Dedifferentiated amniotic fluid mesenchymal stem cell (primary cell): ENCODE measurements around the gene TMEM175.
"Not testable (repeated sequence)": the region's sequence is repeated elsewhere in the genome, so short reads cannot be mapped to it uniquely, and the experiment has no call there.

Experiments used
- DNase-seq: peaks from one replicate; pipeline ENCODE4 v3.0.0-alpha.2; 2016; ENCODE audit errors: extremely low spot score

Gene TMEM175

DNA sequence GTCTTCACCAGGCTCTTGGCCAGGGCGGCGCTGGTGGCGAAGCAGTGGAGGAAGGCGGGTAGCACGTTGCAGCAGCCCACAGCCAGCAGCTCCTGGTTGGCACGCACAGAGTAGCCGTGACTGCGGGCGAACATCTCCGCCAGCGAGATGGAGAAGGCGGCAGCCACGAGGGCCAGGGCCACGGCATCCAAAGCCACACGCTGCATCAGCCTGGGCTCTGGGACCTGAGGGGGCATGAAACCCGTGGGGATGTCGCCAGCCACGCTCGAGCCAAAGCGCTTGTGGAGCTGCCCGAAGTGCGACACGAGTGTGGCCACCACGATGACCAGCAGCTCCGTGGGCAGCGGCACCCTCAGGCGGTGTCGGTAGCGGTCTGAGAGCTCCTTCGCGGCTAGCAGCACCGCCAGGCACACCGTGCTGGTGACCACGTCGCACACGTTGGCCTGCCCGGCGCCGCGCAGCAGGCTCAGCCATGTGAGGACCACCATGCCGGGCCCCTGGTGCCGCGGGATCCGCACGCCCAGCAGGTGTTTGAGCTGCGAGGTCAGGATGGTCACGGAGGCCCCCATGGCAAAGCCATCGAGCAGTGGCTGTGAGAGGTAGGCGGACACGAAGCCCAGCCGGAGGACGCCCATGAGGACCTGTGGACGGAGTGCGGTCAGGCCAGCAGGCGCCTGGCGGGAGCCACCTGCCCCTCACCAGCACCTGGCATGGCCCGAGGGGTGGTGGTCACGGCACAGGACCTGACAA is 57.6 kb downstream of the TMEM175 start:
- no peak for DNase-seq

DNA sequence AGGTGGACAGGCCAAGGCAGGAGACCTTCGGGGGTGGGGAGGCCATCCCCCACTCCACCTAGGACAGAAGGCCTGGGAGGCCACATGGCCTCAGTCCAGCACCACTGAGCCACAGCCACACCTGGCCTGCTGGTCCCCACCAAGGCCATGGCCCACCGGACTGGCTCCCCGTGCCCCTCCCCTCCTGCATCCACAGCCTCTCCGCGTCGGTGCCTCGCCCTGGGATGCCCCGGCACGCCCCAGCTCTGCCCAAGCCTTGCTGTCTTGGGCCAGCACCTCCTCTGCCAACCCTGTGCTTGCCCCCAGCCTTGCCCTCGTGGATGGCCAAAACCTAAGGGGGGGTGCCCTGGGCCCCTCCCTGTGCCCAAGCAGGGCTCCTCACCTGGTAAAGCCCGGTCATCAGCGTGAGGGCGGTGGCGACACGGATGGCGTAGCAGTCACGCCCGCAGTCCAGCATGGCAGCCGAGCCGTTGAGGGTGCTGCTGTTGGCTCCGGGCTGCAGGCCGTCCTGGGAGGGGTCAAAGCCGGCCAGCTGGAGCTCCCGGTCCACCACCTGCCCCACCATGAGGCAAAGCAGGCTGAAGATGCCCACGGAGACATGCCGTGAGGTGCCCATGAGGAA is 58.6 kb downstream of the TMEM175 start:
- no peak for DNase-seq

DNA sequence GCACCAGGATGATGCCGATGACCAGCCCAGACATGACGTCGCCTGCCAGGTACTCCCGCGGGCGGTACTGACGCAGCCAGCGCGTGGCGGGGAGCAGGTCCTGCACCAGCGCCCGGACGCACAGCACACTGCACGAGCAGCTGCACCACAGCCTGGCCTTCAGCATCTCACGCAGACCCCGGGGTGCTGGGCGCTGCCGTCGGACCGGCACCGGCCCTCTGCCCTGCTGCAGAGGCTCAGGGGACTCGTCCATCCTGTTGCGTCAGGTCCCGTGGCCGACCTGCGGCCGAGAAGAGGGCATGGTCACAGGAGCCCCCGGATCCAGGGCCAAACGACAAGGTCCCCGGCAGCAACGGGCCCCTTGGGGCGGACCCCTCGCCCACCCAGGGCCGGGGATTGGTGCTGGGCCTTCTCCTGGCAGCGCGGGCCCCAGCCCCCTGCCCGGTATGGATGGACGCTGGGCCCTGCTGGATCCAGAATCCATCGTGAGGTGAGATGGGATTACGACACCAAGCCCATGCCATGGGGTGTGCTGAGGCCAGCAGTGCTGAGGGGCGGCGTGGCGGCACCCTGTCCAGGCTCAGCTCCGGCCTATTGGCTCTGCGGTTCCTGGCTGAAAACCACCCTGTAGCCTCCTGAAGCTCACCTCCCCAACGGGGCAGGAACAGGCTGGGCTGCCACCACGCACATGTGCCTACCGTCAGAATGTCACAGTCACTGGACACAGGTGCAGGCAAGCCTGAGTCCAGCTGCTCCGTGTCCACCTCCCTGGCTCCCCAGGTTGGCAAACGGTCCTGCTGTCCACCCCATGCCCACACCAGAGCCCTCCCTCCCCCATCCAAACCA is 59.4 kb downstream of the TMEM175 start:
- no peak for DNase-seq

DNA sequence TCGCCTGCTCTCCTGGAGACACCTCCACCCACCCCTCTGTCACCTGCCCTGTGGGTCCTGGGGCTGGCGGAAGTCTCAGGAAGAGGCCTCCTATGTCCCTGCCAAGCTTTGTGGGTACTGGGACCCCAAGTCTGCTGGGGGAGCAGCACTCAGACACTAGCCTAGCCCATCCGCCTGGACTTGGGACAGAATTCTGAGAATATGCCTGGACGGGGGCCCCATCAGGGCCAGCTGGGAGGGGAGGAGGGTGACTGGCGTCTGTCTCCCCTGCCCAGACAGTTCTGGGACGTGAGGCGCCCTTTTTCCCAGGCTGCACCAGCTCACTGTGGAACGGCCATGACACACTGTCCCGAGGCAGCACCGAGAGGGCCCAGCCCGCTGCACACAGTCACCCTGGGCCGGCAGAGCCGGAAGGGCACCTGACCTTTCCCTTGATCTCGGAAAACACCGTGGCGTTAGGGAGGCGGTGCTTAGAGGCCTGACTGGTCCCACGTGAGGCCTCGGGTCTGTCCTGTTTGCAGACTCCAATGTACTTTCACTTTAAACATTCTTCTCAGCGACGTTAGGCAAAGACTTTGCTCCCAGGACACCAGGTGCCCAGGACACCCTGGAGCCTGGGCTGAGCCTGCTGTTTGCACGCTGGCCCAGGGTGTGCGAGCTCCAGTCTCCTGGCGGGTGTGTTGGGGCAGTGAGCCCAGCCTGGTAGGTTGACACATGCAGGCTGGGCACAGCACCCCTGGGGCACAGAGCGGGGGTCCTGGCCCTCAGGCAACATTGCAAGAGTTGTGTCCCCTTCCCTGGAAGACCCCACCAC is 60.2 kb downstream of the TMEM175 start:
- no peak for DNase-seq

DNA sequence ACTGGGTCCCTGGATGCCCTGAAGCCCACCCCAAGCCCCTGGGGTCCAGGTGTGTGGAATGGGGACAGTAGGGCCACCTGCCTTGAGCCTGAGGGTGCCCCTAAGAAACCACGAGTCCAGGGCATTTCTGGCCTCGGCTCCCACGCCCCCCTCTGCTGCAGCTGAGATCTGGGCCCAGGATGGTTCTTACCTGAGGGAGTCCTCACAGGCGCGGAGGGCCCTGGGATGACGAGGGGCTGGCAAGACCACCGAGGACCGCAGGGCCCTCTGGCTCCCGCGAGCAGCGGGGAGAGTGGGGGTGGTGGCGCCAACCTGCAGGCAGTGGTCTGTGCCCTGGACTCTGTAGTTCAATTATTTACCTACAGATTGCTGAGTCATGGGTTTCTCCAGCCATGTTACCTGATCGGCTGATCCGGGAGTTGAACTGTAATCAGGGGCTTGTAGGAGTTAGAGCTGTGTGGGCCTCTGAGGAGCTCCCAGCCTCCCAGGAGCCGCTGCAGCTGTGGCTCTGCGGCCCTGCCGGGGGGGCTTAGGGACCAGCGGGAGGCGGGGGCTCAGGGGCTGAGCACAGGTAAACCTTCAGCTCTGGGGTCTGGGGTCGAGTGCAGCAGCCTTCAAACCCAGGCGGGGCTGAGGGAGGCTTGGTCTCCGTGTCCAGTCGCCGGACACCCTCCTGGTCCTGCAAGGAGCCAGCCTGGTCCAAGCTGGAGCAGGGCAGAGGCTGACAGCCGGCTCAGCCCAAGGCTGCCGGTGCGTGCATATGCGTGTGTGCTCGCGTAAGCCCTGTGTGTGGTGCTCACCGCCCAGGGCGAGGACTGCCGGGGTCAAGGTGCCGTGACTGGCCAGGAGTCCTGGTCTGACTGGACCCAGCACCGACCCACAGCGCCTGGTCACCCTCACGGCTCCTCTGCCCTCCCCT is 61.1 kb downstream of the TMEM175 start, which contains the start of gene SLC26A1:
SLC26A1 (minus strand) TSS at position 294 of the 919 bp plus-strand sequence. CDS start 1,701 bp downstream, outside the sequence.
- DNase-seq: no peak

DNA sequence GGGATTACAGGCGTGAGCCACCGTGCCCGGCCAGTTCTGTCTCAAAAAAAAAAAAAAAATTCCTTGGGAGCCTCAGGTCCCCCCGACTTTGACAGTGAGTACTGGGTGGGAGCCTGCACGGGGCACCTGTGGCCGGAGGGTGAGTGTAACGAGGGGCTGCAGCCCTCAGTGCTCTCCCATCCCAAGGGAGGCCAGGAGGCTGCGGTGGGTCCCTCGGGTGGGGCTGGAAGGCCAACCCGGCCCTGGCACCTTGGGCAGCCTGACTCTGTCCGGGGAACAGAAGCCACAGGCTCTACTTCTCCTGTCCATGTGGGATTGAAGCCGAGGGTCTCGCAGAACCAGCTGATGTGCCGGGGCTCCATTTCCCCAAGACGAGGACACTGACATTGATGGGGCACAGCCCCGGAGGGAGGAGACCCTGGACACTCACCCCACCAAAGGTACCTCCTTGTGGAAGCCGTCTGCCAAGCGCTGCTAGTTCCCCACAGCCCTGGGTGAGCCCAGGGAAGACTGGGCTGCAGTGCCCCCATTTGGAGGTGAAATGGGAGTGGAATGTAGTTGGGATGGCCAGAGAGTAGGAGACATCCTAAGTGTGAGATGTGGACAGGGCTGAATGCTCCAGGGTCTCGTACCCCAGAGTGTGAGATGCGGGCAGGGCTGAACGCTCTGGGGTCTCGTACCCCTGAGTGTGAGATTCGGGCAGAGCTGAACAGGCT is 63.2 kb downstream of the TMEM175 start:
- DNase-seq: no peak

DNA sequence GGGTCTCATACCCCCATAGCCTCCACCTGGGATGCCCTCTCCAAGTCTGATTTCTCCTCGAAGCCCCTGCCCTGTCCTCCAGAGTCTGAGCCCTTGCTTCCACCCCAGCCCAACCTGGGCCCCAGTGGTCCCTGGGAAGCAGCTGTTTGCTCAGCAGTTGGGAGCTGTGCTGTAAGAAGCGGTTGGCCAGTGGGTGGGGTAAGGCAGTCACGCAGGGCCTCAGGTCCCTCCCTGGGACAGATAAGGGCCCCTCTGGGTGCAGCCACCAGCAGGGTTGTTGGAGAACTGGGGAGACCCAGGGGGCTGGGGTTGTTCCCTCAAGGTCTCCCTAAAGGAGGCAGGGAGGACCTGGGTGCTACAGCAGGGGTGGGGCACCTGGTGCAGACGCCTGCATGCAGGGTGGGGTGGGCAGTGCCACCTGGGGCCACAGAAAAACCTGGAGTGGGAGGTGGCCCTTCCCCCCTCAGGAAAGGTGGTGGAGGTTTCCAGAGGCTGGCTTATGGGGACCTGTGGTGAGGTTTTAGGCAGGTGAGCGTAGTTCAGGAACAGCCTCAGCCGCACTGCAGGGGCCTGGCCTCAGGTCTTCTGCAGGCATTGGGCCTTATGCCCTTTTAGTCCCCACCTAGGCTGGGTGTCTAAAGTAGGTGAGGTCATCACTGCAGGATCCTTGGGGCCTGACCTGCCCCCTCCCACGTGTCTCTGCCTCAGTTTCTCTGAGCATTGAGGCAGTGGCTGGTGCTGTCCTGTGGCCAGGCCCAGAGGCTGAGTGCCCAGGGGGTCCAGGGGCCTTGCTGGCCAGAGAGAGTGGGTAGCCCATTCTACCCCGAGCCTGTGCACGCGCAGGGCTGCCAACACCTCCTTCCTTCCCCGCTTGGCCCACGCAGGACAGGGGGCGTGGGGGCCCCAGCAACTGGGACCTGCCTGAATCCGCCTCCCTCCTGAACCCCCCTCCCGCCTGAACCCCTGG is 64.1 kb downstream of the TMEM175 start:
- no peak for DNase-seq

DNA sequence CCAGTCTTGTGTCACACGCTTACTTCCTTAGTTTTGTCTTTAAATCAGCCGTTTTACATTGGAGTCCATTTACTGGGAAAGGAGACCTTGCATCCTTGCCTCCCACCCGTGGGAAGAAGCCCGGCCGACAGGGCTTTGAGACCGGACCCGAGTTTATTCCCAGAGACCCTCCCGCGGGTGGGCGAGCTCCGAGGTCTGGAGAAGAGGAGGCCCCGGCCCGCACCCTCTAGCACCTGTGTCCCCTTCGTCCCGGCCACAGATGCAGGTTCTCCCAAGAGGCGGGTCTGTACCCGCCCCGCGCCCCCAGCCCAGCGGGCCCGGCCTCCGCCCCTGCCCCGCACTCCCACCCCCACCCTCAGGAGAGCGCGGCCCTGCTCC is 64.7 kb downstream of the TMEM175 start:
- no peak for DNase-seq

DNA sequence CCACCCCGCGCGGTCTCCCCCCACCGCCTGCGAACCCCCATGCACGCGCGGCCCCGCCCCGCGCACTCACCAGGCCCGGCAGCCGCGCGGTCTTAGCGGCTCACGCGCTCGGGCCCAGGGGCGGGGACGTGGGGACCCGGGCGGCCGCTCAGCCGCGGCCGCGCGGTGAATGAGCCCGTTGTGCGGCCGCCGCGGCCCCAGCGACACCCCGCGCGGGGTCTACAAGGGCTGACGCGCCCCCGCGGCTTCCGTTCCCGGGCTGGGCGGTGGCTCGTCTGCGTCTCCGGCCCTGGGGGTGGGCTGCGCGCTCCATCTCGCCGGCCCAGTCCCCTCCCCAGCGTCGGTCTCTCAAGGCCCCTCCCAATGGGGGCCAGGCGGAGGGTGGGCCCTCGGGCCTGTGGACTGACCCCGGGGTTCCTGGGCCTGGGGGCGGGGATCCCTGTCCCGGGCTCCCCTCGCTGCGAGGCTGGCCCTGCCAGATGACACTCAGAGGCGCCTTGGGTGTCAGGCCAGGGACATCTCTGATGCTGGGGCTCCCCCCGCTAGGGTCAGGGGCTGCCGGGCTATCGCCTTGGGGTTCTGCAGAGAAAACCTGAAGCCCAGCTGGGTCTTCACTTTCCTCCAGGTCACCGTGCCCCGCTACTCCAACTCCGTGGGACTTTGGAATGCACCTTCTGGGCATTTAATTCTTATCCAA is 65.3 kb downstream of the TMEM175 start:
- DNase-seq: no peak

DNA sequence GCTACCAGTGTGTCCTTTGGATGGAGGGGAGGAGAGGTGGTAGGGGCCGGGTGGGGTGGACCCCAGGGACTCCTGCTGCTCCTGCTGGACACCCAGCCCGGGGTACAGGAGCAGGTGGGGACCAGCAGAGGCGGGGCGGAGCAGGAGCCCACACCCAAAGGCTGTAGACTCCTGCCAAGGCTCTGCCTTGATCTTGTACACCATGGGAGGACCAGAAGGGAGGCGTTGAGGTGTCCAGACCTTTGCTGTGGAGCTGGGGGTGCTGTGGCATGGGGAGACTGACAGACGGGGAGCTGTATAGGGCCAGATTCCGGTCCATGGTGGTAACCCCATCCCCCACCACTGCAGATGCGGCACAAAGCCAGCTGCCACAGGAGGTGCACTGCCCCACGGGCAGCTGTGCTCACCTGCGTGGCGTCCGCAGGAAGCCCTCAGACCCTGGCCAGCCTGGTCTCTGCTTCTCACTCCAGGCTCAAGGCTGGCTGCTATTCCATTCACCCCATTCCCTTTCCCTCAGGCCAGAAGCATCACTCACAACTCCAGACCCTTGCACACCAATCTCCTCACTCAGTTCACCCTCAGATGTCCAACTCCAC is 65.9 kb downstream of the TMEM175 start:
- no peak for DNase-seq

DNA sequence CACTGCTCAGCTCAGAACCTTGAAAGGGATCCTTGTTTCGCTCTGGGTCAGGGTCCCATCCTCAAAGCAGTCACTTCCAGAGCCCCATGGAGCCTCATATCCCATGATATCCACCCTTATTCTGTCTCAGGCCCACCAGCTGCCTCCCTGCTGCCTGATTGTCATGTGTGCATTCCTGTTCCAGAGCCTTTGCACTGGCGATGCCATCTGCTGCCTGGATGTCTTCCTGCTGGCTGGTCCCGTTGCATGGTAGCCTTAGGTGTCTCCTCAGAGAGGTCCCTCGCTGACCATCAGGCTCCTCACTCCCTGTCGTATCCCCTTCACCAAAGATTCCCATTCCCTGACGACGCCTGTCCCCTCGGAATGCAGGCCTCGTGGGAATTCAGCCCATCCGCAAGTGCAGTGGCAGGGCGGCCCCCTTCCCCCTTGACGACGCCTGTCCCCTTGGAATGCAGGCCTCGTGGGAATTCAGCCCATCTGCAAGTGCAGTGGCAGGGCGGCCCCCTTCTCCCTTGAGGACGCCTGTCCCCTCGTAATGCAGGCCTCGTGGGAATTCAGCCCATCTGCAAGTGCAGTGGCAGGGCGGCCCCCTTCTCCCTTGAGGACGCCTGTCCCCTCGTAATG is 67.1 kb downstream of the TMEM175 start:
- DNase-seq: not testable (repeated sequence)

DNA sequence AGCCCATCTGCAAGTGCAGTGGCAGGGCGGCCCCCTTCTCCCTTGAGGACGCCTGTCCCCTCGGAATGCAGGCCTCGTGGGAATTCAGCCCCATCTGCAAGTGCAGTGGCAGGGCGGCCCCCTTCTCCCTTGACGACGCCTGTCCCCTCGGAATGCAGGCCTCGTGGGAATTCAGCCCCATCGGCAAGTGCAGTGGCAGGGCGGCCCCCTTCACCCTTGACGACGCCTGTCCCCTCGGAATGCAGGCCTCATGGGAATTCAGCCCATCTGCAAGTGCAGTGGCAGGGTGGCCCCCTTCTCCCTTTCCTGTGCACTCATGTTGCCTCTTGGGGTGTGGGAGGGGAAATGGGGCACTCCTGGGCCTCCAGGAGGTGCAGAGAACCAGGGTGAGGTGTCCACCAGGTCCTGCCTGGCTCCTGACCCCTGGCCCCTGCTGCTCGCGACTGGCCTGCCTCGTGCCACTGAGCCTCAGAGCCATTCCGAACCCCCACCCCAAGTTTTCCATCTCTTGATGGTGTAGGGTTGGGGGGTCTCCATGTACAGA is 67.7 kb downstream of the TMEM175 start:
- DNase-seq: no peak

DNA sequence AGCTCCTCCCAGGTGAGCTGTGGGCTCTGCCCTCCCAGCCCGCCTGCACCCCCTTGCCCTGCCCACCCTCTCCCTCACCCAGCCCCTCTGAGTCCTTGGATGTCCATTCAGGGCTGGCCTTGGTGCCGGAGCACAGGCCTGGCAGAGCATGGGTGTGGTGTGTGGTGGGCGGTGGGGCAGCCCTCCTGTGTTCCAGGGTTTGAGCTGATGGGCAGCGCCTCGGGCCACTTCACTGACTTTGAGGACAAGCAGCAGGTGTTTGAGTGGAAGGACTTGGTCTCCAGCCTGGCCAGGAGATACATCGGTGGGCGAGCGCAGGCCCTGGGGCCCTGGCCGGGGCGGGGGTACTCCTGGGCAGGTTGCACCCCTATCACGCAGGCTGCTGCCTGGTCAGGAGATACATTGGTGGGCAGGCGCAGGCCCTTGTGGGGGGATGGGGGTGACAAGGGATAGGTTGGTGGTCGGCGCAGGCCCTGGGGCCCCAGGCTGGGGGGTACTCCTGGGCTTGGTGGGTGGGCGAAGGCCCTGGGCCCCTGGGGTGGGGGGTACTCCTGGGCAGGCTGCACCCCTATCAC is 68.5 kb downstream of the TMEM175 start:
- DNase-seq: no peak

DNA sequence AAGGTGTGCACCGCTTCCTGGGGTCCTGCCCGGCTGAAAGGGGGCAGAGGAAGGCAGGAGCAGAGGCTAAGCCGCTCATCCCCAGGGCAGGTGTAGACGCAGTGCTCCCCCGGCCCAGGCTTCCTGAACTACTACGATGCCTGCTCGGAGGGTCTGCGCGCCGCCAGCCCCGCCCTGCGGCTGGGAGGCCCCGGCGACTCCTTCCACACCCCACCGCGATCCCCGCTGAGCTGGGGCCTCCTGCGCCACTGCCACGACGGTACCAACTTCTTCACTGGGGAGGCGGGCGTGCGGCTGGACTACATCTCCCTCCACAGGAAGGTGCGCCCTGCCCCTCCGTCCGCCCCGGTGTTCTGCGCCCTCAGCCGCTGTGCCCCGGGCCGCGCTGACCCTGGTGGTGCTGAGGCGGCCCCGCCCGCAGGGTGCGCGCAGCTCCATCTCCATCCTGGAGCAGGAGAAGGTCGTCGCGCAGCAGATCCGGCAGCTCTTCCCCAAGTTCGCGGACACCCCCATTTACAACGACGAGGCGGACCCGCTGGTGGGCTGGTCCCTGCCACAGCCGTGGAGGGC is 69.4 kb downstream of the TMEM175 start:
- no peak for DNase-seq

DNA sequence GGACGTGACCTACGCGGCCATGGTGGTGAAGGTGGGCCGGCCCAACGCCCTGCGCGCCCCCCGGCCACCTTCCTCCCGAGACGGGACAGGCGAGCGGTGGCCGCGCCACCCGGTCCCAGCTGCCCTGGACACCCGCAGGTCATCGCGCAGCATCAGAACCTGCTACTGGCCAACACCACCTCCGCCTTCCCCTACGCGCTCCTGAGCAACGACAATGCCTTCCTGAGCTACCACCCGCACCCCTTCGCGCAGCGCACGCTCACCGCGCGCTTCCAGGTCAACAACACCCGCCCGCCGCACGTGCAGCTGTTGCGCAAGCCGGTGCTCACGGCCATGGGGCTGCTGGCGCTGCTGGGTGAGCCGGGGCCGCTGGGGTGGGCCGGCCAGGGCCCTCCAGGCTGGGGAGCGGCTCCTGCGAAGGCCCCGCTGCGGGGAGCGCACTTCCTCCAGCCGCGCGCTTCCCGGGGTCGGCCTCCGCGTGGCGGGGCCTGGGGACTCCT is 69.9 kb downstream of the TMEM175 start:
- DNase-seq: no peak

DNA sequence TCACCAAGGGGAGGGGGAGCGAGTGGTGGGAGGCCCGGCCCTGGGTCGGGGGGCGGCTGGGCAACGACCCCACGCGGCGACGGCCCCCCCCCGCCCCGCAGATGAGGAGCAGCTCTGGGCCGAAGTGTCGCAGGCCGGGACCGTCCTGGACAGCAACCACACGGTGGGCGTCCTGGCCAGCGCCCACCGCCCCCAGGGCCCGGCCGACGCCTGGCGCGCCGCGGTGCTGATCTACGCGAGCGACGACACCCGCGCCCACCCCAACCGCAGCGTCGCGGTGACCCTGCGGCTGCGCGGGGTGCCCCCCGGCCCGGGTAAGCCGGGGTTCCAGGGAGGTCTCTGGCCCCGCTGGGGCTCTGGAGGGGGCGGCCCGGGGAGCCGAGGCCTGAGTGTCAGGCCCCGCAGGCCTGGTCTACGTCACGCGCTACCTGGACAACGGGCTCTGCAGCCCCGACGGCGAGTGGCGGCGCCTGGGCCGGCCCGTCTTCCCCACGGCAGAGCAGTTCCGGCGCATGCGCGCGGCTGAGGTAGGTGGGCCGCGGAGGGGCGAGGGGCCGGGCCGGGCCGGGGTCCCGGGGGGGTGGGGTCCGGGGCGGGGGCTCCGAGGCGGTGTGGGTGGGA is 70.5 kb downstream of the TMEM175 start:
- DNase-seq: no peak
